ENCODE results near the gene PARD3. TPM values are rescaled to one million over a fixed set of nuclear protein-coding genes. Genes with fewer than 3 reads are reported as not detected.

PARD3 gene
- total RNA-seq, 1 experiment from 2014 or later, result 54.0 TPM

DNA sequence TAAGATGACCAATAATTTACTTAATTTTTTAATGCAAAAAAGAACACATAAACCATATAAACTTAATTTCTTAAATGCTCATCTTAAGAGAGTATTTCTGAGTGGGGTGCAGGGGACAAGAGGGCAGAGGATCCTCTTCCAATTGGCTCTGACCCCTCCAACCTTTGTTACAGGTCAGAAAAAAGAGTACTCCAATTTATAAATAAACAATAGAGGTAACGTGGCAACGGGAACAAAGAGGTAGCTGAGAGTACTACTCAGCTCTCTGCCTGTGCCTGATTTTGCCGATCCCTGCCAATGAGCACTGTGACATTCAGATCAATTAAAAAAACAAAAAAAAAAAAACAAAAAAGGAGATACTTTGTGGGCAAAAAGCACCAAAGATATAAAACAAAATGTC lies 307.9 kb downstream of the PARD3 start:
- no peaks in the 10 kb centered on the region for H3K36me3 ChIP-seq
- no peak for DNase-seq (ENCODE audit: low read depth in 1 of 2, low spot score in 2 of 2)
- no peak overlapping the region for H3K27ac ChIP-seq
- peaks cover 9% of the 10 kb centered on the region for H3K4me1 ChIP-seq (replicated peaks)
- no peaks in the 10 kb centered on the region for H3K9me3 ChIP-seq (replicated peaks)
- H3K27me3 ChIP-seq (replicated peaks), result no peaks in the 10 kb centered on the region
- H3K4me3 ChIP-seq, result no peak overlapping the region

DNA sequence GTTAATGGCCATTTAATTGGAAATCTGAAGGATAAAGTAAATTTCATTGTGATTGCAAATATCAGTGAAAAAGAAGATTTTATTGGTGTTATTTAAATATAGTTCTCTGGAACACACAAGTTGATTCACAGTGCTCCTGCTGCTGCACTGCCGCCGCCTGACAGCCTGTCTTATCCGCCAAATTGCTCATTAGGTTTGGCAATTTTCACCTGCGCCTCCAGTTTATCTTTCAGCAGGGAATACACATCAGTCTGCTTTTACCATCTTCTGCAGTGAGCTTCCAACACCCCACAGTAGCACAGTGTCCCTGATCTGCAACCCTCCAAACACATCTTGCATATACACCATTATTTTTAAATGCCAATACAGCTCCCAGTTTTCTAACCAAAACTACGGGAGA lies 308.3 kb downstream of the PARD3 start:
- Histone ChIP-seq H3K4me3 (no peak overlapping the region), H3K4me1 (replicated peaks) (peaks cover 9% of the 10 kb centered on the region), H3K27ac (no peak overlapping the region), H3K36me3 (no peaks in the 10 kb centered on the region), H3K9me3 (replicated peaks) (no peaks in the 10 kb centered on the region), H3K27me3 (replicated peaks) (no peaks in the 10 kb centered on the region)
- DNase-seq (ENCODE audit: low read depth in 1 of 2, low spot score in 2 of 2), result no peak

DNA sequence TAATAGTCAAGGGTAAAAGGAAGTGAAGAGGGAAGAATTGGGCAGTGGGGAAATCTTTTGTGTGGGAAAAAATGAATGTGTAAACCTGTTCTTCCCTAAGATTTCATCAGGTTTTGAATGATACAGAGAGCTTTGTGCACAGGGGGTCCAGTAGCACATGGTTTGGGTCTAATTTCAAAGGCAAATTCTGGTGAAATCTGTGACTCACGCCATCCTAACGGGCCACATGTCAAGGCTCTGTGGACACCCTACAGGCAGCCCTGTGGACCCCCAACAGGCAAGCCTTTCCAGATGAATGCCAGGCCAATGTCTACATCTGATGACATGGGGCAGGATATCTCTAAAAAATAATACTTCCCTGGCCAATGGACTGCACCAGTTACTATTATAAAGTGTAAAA lies 309.8 kb downstream of the PARD3 start:
- Histone ChIP-seq H3K36me3 (no peaks in the 10 kb centered on the region), H3K27ac (no peak overlapping the region), H3K4me1 (replicated peaks) (peaks cover 9% of the 10 kb centered on the region), H3K9me3 (replicated peaks) (no peaks in the 10 kb centered on the region), H3K4me3 (no peak overlapping the region), H3K27me3 (replicated peaks) (no peaks in the 10 kb centered on the region)
- DNase-seq (ENCODE audit: low read depth in 1 of 2, low spot score in 2 of 2), result no peak

DNA sequence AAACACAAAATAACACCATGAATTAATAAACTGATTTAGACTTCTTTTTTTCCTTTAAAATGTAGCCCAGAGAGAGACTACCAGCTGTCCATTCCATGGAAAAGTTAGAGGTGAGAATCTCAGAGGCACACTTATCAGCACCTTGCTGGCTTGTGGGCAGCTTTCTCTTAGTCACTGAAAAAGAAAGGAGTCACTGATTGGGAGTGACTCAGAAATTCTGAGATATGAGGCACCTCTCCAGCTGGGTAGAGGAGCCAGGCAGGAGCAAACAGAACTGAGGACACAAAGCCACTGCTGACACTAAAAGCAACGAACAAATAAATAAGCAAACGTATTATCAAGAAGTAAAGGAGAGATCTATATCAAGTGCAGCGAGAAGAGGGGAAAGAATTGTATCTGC lies 310.6 kb downstream of the PARD3 start:
- Histone ChIP-seq H3K9me3 (replicated peaks) (no peaks in the 10 kb centered on the region), H3K4me3 (no peak overlapping the region), H3K27me3 (replicated peaks) (no peaks in the 10 kb centered on the region), H3K4me1 (replicated peaks) (peaks cover 9% of the 10 kb centered on the region), H3K36me3 (no peaks in the 10 kb centered on the region), H3K27ac (no peak overlapping the region)
- DNase-seq (ENCODE audit: low read depth in 1 of 2, low spot score in 2 of 2), result peak in 1 of 2 experiments; percentile 41

DNA sequence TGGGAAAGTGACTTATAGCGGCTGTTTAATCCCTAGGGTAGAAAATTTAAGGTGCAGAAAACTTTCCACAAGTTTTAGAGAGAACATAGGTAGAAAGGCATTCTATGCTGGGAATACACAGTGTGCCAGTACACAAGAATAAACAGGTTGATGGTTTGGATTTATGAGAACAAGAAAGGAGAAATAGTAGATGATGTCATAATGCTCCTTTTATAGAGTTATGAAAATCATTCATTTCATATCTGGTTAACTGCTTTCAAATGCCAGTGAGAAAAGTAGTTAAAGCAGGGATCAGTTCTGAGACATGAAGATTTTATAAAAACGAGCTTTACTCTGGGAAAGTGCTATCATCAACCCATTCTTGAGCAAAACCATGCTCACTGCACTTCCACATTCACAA lies 311.4 kb downstream of the PARD3 start:
- H3K36me3 ChIP-seq, result no peaks in the 10 kb centered on the region
- DNase-seq (ENCODE audit: low read depth in 1 of 2, low spot score in 2 of 2), result no peak
- H3K4me3 ChIP-seq, result no peak overlapping the region
- no peak overlapping the region for H3K27ac ChIP-seq
- H3K9me3 ChIP-seq (replicated peaks), result no peaks in the 10 kb centered on the region
- peaks cover 9% of the 10 kb centered on the region for H3K4me1 ChIP-seq (replicated peaks)
- H3K27me3 ChIP-seq (replicated peaks), result no peaks in the 10 kb centered on the region

DNA sequence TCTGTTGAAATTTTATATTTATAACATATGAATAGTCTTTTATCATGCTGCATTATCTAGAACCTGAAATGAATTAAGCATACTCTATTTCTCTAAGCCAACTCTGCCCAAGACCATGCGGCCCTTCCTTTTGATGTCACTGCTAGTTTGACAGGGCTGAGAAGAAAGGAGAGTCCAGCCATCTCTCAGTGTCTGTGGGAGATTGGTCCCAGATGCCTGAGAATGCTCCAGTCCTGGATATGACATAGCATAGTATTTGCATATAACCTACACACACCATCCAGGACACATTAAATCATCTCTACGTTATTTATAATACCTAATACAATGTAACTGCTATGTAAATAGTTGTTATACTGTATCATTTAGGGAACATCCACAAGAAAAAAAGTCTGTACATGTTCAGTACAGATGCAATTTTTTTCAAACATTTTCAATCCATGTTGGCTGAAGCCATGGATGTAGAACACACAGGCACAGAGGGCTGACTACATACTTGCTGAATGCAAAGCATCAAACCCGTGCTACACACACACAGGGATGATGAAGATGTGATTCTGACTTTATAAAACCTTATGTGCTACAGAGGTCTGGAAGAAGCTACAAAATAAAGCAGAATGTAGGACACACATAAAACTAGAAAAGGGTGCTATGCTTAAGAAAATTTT lies 315.4 kb downstream of the PARD3 start:
- H3K4me3 ChIP-seq, result no peak overlapping the region
- no peaks in the 10 kb centered on the region for H3K9me3 ChIP-seq (replicated peaks)
- H3K36me3 ChIP-seq, result no peaks in the 10 kb centered on the region
- peaks cover 5% of the 10 kb centered on the region for H3K4me1 ChIP-seq (replicated peaks)
- no peak overlapping the region for H3K27ac ChIP-seq
- no peak for DNase-seq (ENCODE audit: low read depth in 1 of 2, low spot score in 2 of 2)
- H3K27me3 ChIP-seq (replicated peaks), result no peaks in the 10 kb centered on the region

DNA sequence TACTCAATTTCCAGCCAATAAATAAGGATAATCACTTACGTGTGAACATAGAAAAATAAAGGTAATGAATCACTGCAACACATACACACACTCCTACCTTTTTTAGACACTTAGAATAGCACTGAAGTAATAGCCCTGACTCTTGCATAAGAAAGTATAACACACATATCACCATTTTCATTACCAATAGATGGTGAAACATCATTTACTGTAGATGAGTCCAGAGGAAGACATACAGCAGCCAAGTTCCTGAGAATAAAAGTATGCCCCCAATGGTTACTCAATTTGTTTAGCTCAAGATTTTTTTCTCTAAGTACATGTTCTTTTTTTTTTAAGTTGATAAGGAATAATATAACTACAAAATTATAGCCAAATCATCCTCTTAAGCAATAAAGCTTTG lies 316.3 kb downstream of the PARD3 start:
- DNase-seq (ENCODE audit: low read depth in 1 of 2, low spot score in 2 of 2), result no peak
- H3K27ac ChIP-seq, result no peak overlapping the region

DNA sequence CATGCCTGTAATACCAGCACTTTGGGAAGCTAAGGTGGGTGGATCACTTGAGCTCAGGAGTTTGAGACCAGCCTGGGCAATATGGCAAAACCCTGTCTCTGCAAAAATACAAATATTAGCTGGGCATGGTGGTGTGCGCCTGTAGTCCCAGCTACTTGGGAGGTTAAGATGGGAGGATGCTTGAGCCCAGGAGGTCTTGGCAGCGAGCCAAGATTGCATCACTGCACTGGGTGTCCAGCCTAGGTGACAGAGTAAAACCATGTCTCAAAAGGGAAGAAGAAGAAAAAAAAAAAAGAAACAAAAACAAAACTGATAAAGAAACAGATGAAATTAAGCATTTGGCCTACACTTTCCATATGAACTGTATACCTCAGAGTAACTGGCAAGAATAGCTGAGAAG lies 319.2 kb downstream of the PARD3 start:
- H3K27ac ChIP-seq, result no peak overlapping the region
- H3K9me3 ChIP-seq (replicated peaks), result no peaks in the 10 kb centered on the region
- H3K4me3 ChIP-seq, result no peak overlapping the region
- H3K27me3 ChIP-seq (replicated peaks), result no peaks in the 10 kb centered on the region
- no peak for DNase-seq (ENCODE audit: low read depth in 1 of 2, low spot score in 2 of 2)
- H3K36me3 ChIP-seq, result no peaks in the 10 kb centered on the region
- H3K4me1 ChIP-seq (replicated peaks), result no peaks in the 10 kb centered on the region

More for the DNA sequence above, 316.3 kb downstream of the PARD3 start:
- Histone ChIP-seq H3K4me1 (replicated peaks) (no peaks in the 10 kb centered on the region), H3K27me3 (replicated peaks) (no peaks in the 10 kb centered on the region), H3K9me3 (replicated peaks) (no peaks in the 10 kb centered on the region), H3K4me3 (no peak overlapping the region), H3K36me3 (no peaks in the 10 kb centered on the region)

DNA sequence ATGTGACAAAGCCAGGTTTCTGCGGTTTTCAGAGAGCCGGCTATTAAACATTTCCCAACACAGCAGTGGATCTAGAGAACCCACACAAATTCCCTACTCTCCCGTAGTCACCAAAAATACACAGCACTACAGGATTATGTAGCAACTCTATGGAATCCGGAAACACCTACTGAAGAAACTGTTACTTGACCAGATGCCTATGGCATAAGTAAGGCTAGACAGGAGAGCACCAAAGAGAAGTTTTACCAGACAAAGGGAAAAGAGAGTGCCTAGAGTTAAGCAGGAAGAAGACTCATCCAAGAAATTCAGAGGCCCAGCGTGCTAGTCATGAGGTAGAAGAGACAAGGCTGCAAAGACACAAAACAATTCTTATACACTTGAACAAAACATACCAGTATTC lies 321.1 kb downstream of the PARD3 start:
- no peak overlapping the region for H3K27ac ChIP-seq
- peaks cover 16% of the 10 kb centered on the region for H3K4me1 ChIP-seq (replicated peaks)
- no peak for DNase-seq (ENCODE audit: low read depth in 1 of 2, low spot score in 2 of 2)
- no peaks in the 10 kb centered on the region for H3K27me3 ChIP-seq (replicated peaks)
- no peak overlapping the region for H3K4me3 ChIP-seq
- H3K9me3 ChIP-seq (replicated peaks), result no peaks in the 10 kb centered on the region
- H3K36me3 ChIP-seq, result no peaks in the 10 kb centered on the region

DNA sequence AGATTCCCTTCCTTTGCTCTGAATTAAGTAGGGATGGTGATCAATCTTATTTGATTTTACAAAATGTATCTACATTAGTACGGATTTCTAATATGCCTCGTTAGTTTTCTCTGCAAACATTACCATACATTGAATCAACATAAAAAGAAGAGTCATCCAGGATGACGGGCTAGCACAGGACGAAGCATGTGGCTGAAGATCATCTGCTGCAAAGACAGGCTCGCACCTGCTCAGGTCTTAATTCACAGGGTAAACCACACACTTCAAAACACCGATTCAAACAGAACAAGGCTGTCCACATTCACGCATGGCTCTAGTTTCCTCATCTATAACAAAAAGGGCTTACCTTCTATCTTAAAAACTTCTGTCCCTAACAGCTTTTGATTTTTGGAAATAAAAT lies 323.0 kb downstream of the PARD3 start:
- DNase-seq (ENCODE audit: low read depth in 1 of 2, low spot score in 2 of 2), result no peak
- Histone ChIP-seq H3K4me1 (replicated peaks) (peaks cover 16% of the 10 kb centered on the region), H3K27ac (no peak overlapping the region), H3K9me3 (replicated peaks) (no peaks in the 10 kb centered on the region), H3K4me3 (no peak overlapping the region), H3K36me3 (no peaks in the 10 kb centered on the region), H3K27me3 (replicated peaks) (no peaks in the 10 kb centered on the region)

DNA sequence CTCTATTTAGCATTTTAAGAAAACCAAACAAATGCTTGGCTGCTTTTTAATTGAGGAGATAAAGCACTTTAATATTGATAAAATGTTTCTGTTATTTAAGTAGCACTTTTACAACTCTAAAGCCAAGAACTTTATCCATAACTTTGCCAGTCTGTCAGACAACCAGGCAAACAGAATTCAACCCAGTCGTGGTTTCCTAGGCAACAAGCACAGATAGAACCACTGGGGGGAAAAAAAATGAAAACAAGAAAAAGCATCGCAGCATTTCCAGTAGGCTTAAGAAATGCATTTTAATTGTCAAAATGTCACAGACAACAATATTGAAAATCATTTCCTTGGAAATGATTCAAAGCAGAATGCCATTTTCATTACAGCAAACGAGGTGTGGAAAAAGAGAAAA lies 323.4 kb downstream of the PARD3 start:
- no peak for DNase-seq (ENCODE audit: low read depth in 1 of 2, low spot score in 2 of 2)

DNA sequence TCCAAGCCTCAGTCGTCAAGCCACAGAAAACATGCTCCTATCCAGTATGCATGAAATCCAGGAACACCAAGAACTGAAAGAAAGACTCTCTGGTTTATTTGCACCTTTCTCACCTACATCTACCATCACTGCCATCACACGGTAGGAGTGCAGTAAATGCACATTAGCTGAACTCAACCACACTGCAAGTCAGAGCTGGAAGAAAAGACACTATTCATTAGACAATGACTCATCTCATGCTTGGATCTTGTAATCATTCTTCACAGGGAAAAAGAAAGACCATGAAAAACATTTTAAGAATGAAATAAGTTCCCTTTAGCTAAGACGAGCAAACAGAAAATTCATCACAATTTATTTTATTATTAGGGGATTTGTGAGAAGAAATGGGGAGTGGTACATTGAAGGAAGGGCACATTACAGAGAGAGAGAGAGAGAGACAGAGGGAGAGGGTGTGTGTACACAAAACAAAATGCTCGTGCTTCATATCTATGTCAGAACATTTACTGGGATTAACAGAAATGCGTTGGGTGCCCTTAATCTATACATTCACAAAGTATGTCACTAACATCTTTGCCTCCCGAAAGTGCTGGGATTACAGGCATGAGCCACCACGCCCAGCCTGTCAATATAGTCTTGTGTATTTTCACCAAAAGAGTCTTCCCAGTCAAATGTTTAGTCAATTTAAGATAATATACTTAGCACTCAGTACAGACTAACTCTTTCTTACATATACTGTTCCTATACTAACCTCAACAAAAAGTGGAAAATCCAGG lies 324.9 kb downstream of the PARD3 start:
- Histone ChIP-seq H3K27me3 (replicated peaks) (no peaks in the 10 kb centered on the region), H3K4me1 (replicated peaks) (peaks cover 16% of the 10 kb centered on the region), H3K9me3 (replicated peaks) (no peaks in the 10 kb centered on the region), H3K27ac (peak overlapping the region; percentile 40), H3K36me3 (no peaks in the 10 kb centered on the region), H3K4me3 (no peak overlapping the region)
- DNase-seq (ENCODE audit: low read depth in 1 of 2, low spot score in 2 of 2), result peak in 1 of 2 experiments; percentile 47

More for the DNA sequence above, 323.4 kb downstream of the PARD3 start:
- Histone ChIP-seq H3K9me3 (replicated peaks) (no peaks in the 10 kb centered on the region), H3K4me3 (no peak overlapping the region), H3K36me3 (no peaks in the 10 kb centered on the region), H3K27me3 (replicated peaks) (no peaks in the 10 kb centered on the region), H3K27ac (no peak overlapping the region), H3K4me1 (replicated peaks) (peaks cover 16% of the 10 kb centered on the region)

DNA sequence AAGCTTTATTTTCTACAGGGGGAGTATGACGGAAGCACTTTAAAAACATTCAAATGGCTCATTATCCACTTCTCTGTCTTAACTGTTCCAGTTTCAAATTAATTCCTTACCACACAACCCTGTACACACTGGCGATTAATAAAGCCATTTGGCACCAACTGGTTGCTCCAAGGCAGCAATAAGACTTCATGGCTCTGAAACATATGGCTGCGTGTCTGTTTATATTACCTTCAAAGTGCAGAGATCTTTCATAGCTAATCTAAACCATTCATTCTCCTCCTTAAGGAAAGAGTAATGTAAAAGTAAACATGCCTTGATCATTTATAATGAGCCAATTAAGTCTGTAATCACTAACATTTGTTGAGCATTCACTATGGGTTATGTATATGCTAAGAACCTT lies 325.7 kb downstream of the PARD3 start:
- Histone ChIP-seq H3K27ac (no peak overlapping the region), H3K36me3 (no peaks in the 10 kb centered on the region), H3K9me3 (replicated peaks) (no peaks in the 10 kb centered on the region), H3K4me1 (replicated peaks) (peaks cover 16% of the 10 kb centered on the region), H3K4me3 (no peak overlapping the region), H3K27me3 (replicated peaks) (no peaks in the 10 kb centered on the region)
- DNase-seq (ENCODE audit: low read depth in 1 of 2, low spot score in 2 of 2), result no peak

DNA sequence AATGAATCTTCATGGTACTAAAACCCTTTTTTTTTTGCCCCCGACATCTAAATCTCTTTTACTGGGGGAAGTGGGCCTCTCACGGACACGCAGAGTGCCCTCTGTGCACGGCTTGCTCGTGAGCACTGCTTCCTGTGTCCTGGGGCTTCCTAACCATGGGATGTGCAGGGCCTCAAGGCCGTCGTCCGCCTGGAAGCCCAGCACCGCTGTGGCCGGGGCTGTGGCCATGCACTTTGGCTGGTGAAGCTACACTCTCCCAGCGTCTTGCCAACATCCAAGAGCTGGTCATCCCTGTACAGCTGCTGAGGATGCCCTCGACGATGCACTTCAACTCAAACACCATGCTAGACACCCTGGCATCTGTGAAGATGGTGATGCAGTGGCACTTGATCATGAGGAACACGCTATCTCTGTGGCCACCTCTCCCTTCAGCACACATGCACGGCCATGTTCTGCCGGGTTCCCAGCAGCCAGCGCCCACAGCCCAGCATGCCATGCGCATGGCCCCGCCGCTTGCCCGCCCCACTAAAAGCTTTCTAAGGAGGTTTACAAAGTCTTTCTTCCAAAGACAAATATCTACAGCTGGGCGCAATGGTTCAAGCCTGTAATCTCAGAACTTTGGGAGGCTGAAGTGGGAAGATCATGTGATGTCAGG lies 326.5 kb downstream of the PARD3 start:
- Histone ChIP-seq H3K4me3 (no peak overlapping the region), H3K27me3 (replicated peaks) (no peaks in the 10 kb centered on the region), H3K36me3 (no peaks in the 10 kb centered on the region), H3K4me1 (replicated peaks) (peaks cover 16% of the 10 kb centered on the region), H3K9me3 (replicated peaks) (no peaks in the 10 kb centered on the region), H3K27ac (no peak overlapping the region)
- no peak for DNase-seq (ENCODE audit: low read depth in 1 of 2, low spot score in 2 of 2)
